Gastroesophageal sphincter (tissue), 3 donors: ENCODE results near the gene VTI1A.

Experiments
- POLR2AphosphoS5 ChIP-seq: sonication (generic); formaldehyde crosslinking; IDR thresholded peaks from one replicate; pipeline ENCODE4 v1.6.1; 2017; ENCODE audit warnings: antibody characterized with exemption
- TF ChIP-seq, protein P1 (sequence below), 4 experiments: fragments of 200-600 bp in 2 of 4; fragments of 450-650 bp in 2 of 4; sonication (generic) in 1 of 4; IDR thresholded peaks; one replicate each; pipeline ENCODE4 v1.5.1; 2017 to 2019; ENCODE audit warnings: antibody characterized with exemption in 4 of 4, mild to moderate bottlenecking in 2 of 4, moderate library complexity in 2 of 4

DNA sequence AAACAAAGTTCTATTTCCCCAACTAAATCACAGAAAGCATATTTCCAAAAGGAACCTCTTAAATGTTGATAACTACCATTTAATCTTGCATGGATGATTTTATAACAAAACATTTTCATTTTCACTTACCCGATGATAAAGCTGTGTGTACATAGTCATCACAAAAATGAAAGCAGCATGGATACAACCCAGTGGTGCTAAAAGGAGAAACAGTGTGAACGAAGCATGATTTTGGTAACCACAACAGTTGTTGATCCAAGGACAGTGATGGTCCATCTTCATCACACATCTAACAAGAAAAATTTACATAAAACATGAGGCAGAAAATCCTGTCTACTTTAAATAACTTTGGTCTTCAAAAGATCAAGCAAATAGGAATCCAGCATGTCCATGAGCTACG is 5.0 kb upstream of the VTI1A start:
- TF ChIP-seq, protein P1, sequence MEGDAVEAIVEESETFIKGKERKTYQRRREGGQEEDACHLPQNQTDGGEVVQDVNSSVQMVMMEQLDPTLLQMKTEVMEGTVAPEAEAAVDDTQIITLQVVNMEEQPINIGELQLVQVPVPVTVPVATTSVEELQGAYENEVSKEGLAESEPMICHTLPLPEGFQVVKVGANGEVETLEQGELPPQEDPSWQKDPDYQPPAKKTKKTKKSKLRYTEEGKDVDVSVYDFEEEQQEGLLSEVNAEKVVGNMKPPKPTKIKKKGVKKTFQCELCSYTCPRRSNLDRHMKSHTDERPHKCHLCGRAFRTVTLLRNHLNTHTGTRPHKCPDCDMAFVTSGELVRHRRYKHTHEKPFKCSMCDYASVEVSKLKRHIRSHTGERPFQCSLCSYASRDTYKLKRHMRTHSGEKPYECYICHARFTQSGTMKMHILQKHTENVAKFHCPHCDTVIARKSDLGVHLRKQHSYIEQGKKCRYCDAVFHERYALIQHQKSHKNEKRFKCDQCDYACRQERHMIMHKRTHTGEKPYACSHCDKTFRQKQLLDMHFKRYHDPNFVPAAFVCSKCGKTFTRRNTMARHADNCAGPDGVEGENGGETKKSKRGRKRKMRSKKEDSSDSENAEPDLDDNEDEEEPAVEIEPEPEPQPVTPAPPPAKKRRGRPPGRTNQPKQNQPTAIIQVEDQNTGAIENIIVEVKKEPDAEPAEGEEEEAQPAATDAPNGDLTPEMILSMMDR (IDR thresholded peaks at IDR 0.05), result no peak
- no peak for TF ChIP-seq POLR2AphosphoS5
